Kidney (tissue), 14 donors: Measurements from ENCODE around the gene MRS2. TPM values are rescaled to one million over a fixed set of nuclear protein-coding genes. Genes with fewer than 3 reads are reported as not detected.

Experiments used
- DNase-seq, 5 donors: peaks; one replicate each; pipeline ENCODE4 v3.0.0-alpha.2; 2013 to 2020
- FAIRE-seq: peaks from 2 replicates; lab custom pipeline; 2012; peaks lifted over from hg19 to GRCh38; lab: Jason Lieb, UNC
- H3K27ac ChIP-seq, 2 donors: one replicate each; pipeline ENCODE4 v1.7.0; 2013; ENCODE audit warnings: low read depth in 2 of 2, low read length in 2 of 2, inconsistent platforms in 1 of 2
- H3K27me3 ChIP-seq: one replicate; pipeline ENCODE4 v1.7.1; 2013; ENCODE audit warnings: low read length, inconsistent platforms; ENCODE audit not compliant: control insufficient read depth, insufficient read depth
- H3K36me3 ChIP-seq, 3 donors: one replicate each; pipeline versions ENCODE4 v1.7.0 to v1.7.1; 2013; ENCODE audit warnings: low read length in 3 of 3, control low read depth in 1 of 3, inconsistent platforms in 1 of 3; ENCODE audit not compliant: insufficient read depth in 3 of 3, control insufficient read depth in 2 of 3
- H3K4me1 ChIP-seq, 3 donors: one replicate each; pipeline versions ENCODE4 v1.7.0 to v1.7.1; 2013; ENCODE audit warnings: low read length in 3 of 3, inconsistent platforms in 1 of 3, low read depth in 1 of 3; ENCODE audit not compliant: control insufficient read depth in 2 of 3, insufficient read depth in 2 of 3
- H3K4me3 ChIP-seq, 3 donors: one replicate each; pipeline versions ENCODE4 v1.7.0 to v1.8.1; 2013; ENCODE audit warnings: low read length in 3 of 3, control low read depth in 1 of 3, inconsistent platforms in 1 of 3
- H3K9ac ChIP-seq, 3 donors: one replicate each; pipeline versions ENCODE4 v1.7.0 to v1.7.1; 2013; ENCODE audit warnings: low read length in 3 of 3, control low read depth in 1 of 3, inconsistent platforms in 1 of 3
- H3K9me3 ChIP-seq, 3 donors: one replicate each; pipeline versions ENCODE4 v1.7.0 to v1.7.1; 2013; ENCODE audit warnings: low read length in 3 of 3, control low read depth in 1 of 3, inconsistent platforms in 1 of 3; ENCODE audit not compliant: control insufficient read depth in 2 of 3, insufficient read depth in 1 of 3
- CTCF ChIP-seq: IDR thresholded peaks from 3 replicates; pipeline ENCODE4 v1.5.1; 2012; ENCODE audit warnings: mild to moderate bottlenecking, moderate library complexity, borderline replicate concordance; ENCODE audit not compliant: insufficient read depth; ENCODE audit errors: extremely low read depth
- intact Hi-C: fragments of 100-400 bp; cut with DNase I; formaldehyde crosslinking; loops from one replicate; pipeline ENCODE4 v1.11.1; 2022
- polyA plus RNA-seq: library from polyadenylated mRNA; stranded (reverse); fragments of 350-450 nt; fragmentation: Illumina TruSeq; extraction: RNeasy Lipid Tissue Mini Kit (QIAGEN cat#74804); gene quantifications from one replicate; pipeline ENCODE4 v1.2.3, GENCODE V29; 2014; ENCODE audit warnings: low read depth, low replicate concordance; ENCODE audit not compliant: insufficient read depth
- total RNA-seq: library from RNA; stranded (reverse); fragmentation: NEBNext Ultra II Directional; extraction: Animal tissue kit (Norgen Biotek cat#: 25700); gene quantifications from one replicate; pipeline ENCODE4 v1.2.1, GENCODE V29; 2021
- donor health status: control.
- donor health status: control.
- donor health status: control.
- donor health status: control.
- donor health status: control.
- donor health status: DM: yes; HTN: yes; CAD: no.
- donor health status: Normal renal cell carcinoma (clear cell type).

MRS2 gene
- total and polyA plus RNA-seq, 2 donors from 2014 or later = 23.6 to 27.8 TPM

GRCh38 chr6:24448396-24448795 lies 45.7 kb downstream of the MRS2 start:
- Histone ChIP-seq H3K9ac (no peak overlapping the region), H3K9me3 (no peaks in the 10 kb centered on the region), H3K27ac (no peak overlapping the region), H3K27me3 (no peaks in the 10 kb centered on the region), H3K36me3 (no peaks in the 10 kb centered on the region), H3K4me1 (no peaks in the 10 kb centered on the region), H3K4me3 (no peak overlapping the region)
- DNase-seq (no peak), FAIRE-seq (no peak)
- no peak for TF ChIP-seq CTCF
- intact Hi-C loops = no loop called here

DNA sequence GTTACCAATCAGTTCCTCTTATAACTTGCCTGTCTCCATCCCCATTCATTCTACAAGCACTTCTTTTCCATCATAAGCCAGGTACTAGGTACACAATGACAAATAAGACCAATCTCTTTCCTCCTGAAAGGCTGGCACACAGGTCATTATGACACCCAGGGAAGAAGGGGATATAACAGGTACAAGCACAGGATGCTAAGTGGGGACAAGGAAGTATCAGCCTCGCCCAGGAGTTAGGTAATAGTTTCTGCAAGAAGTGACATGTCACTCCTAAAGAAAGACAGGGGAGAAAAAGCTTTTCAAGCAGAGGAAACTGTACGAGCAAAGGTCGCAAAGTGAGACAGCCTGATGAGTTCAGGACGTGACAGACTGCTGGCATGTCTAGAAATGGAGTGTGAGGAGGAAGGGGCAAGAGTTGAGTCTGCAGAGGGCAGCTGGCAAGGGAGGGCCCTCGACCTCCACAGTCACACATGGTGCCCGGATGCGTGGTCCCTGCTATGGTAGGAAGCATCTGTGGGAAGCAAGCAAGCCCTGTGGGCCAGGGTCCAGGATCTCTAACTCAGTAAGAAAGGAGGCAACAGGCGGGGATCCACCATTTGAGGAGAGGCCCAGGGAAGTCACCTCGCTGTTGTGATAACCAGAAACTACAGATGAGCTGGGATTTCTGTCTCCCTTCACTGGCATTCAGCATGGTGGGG lies 46.2 kb downstream of the MRS2 start:
- Histone ChIP-seq H3K4me3 (no peak overlapping the region), H3K36me3 (no peaks in the 10 kb centered on the region), H3K27ac (no peak overlapping the region), H3K9ac (no peak overlapping the region), H3K9me3 (no peaks in the 10 kb centered on the region), H3K4me1 (no peaks in the 10 kb centered on the region), H3K27me3 (no peaks in the 10 kb centered on the region)
- FAIRE-seq = no peak
- DNase-seq = peak in 1 of 5 donors; percentile 11
- intact Hi-C loops = no loop called here
- TF ChIP-seq CTCF = no peak

GRCh38 chr6:24451581-24452388 lies 49.0 kb downstream of the MRS2 start:
- Histone ChIP-seq H3K4me3 (no peak overlapping the region), H3K4me1 (no peaks in the 10 kb centered on the region), H3K9me3 (no peaks in the 10 kb centered on the region), H3K9ac (no peak overlapping the region), H3K36me3 (no peaks in the 10 kb centered on the region), H3K27ac (no peak overlapping the region), H3K27me3 (no peaks in the 10 kb centered on the region)
- TF ChIP-seq CTCF = no peak
- intact Hi-C loops = no loop called here
- peak in 2 of 5 donors; percentile 1 to 5 for DNase-seq
- FAIRE-seq = no peak
